Dermis blood vessel endothelial cell (primary cell): ENCODE measurements around the gene TRIM69. TPM values are rescaled to one million over a fixed set of nuclear protein-coding genes. Genes with fewer than 3 reads are reported as not detected.
"Not testable (repeated sequence)": the region's sequence is repeated elsewhere in the genome, so short reads cannot be mapped to it uniquely, and the experiment has no call there.

Source experiments
- DNase-seq: peaks from one replicate; pipeline ENCODE4 v3.0.0; 2010
- total RNA-seq: library from RNA; depleted of rRNA; stranded (reverse); fragments of >200 nt; gene quantifications from 2 replicates; pipeline ENCODE4 v1.2.3, GENCODE V29; 2014

The TRIM69 gene
- total RNA-seq = 12.8 and 14.1 TPM in 2 replicates

- DNase-seq = no peak
These were observed at the start of gene TRIM69 for GRCh38 chr15:44736181-44736765. TRIM69 (plus strand) TSS chr15:44736528; CDS start chr15:44736705, 177 bp downstream.

DNA sequence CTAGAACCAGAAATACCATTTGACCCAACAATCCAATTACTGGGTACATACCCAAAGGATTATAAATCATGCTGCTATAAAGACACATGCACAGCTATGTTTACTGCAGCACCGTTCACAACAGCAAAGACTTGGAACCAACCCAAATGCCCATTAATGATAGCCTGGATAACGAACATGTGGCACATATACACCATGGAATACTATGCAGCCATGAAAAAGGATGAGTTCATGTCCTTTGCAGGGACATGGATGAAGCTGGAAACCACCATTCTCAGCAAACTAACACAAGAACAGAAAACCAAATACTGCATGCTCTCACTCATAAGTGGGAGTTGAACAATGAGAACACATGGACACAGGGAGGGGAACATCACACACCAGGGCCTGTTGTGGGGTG, 47.0 kb upstream of the TRIM69 start:
- DNase-seq = not testable (repeated sequence)

- not testable (repeated sequence) for DNase-seq
These were observed 46.1 kb upstream of the TRIM69 start for GRCh38 chr15:44690245-44690644.

GRCh38 chr15:44692659-44693058, 43.7 kb upstream of the TRIM69 start:
- DNase-seq = no peak

DNA sequence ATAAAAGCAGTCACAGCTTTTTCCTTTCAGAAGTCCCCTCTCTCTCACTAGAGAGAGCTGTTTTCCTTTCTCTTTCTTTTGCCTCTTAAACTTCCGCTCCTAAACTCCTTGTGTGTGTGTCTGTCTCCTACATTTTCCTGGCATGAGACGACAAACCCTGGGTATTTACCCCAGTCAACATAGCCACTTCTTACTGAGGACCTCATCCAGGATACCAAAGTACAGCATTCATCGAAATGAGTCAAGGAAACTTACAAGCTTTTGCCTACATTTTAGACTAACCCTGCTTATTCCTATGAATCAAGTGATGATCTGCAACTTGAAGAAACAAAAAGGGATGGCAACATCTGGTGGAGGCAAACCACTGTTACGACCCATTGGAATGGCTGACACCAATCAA, 41.9 kb upstream of the TRIM69 start:
- DNase-seq = no peak

GRCh38 chr15:44695294-44695693, 41.0 kb upstream of the TRIM69 start:
- no peak for DNase-seq

- no peak for DNase-seq
These were observed 39.3 kb upstream of the TRIM69 start for GRCh38 chr15:44697014-44697413.

GRCh38 chr15:44698641-44699040, 37.7 kb upstream of the TRIM69 start:
- no peak for DNase-seq

- not testable (repeated sequence) for DNase-seq
These were observed 35.7 kb upstream of the TRIM69 start for GRCh38 chr15:44700676-44701075.

DNA sequence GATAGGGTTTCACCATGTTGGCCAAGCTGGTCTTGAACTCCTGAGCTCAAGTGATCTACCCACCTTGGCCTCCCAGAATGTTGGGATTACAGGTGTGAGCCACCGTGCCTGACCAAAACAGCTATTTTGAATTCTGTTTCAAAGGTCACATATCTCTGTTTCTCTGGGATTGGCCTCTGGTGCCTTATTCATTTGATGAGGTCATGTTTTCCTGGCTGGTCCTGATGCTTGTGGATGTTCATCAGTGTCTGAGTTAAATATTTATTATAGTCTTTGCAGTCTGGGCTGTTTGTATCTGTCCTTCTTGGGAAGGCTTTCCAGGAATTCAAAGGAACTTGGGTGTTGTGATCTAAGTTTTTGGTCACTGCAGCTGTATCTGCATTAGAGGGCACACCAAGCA, 30.3 kb upstream of the TRIM69 start:
- no peak for DNase-seq

GRCh38 chr15:44706401-44706800, 29.9 kb upstream of the TRIM69 start:
- DNase-seq = no peak

GRCh38 chr15:44706946-44707636, 29.2 kb upstream of the TRIM69 start:
- no peak for DNase-seq

DNA sequence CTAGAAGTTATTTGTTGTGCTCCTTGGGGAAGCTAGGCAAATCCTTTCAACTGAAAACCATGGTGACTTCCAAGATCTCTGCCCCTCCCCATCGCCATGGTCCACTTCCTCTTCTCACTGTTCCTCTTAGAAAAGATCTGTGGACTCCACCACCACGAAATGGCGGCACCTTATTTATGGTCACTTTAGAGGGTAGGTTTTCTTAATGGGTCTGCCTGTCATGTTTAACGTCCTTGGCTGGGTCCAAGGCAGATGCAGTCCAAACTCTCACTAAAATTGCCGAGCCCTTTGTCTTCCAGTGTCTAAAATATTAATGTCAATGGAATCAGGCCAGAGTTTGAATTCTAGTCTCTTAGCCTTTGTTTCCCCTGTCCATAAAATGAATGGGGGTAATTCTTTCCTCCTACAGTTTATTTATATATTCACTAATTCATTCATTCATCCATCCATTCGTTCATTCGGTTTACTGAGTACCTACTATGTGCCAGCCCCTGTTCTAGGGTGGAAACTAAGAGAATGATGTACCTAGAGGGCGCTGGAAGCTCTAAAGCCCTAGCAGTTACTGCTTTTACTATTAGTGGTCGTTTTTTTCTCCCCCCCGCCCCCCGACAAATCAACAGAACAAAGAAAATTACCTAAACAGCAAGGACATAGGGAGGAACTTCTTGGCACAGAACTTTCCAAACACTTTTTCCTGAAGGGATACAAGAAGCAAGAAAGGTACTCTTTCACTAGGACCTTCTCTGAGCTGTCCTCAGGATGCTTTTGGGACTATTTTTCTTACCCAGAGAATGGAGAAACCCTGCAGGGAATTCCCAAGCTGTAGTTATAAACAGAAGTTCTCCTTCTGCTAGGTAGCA, 25.9 kb upstream of the TRIM69 start:
- DNase-seq = peak; percentile 65

DNA sequence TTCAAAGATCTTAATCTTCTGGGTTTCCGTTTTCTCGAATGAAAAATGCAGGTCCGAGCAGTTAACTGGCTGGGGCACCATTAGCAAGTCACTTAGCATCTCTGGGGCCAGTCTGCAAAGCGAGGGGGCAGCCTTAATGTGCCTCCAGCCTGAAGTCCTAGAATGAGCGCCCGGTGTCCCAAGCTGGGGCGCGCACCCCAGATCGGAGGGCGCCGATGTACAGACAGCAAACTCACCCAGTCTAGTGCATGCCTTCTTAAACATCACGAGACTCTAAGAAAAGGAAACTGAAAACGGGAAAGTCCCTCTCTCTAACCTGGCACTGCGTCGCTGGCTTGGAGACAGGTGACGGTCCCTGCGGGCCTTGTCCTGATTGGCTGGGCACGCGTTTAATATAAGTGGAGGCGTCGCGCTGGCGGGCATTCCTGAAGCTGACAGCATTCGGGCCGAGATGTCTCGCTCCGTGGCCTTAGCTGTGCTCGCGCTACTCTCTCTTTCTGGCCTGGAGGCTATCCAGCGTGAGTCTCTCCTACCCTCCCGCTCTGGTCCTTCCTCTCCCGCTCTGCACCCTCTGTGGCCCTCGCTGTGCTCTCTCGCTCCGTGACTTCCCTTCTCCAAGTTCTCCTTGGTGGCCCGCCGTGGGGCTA, 25.1 kb upstream of the TRIM69 start, which contains the start of the genes B2M and PATL2:
Gene B2M (plus strand): TSS at position 422 of the 647 bp plus-strand sequence. CDS start 30 bp downstream, at position 452.
Gene PATL2 (minus strand): TSS at position 228 of the 647 bp plus-strand sequence. CDS start 34,833 bp downstream, outside the sequence.
- peak; percentile 97 for DNase-seq

DNA sequence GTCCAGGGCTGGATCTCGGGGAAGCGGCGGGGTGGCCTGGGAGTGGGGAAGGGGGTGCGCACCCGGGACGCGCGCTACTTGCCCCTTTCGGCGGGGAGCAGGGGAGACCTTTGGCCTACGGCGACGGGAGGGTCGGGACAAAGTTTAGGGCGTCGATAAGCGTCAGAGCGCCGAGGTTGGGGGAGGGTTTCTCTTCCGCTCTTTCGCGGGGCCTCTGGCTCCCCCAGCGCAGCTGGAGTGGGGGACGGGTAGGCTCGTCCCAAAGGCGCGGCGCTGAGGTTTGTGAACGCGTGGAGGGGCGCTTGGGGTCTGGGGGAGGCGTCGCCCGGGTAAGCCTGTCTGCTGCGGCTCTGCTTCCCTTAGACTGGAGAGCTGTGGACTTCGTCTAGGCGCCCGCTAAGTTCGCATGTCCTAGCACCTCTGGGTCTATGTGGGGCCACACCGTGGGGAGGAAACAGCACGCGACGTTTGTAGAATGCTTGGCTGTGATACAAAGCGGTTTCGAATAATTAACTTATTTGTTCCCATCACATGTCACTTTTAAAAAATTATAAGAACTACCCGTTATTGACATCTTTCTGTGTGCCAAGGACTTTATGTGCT, 24.5 kb upstream of the TRIM69 start:
- DNase-seq = peak; percentile 54

GRCh38 chr15:44712346-44713005, 23.9 kb upstream of the TRIM69 start:
- peak; percentile 89 for DNase-seq

DNA sequence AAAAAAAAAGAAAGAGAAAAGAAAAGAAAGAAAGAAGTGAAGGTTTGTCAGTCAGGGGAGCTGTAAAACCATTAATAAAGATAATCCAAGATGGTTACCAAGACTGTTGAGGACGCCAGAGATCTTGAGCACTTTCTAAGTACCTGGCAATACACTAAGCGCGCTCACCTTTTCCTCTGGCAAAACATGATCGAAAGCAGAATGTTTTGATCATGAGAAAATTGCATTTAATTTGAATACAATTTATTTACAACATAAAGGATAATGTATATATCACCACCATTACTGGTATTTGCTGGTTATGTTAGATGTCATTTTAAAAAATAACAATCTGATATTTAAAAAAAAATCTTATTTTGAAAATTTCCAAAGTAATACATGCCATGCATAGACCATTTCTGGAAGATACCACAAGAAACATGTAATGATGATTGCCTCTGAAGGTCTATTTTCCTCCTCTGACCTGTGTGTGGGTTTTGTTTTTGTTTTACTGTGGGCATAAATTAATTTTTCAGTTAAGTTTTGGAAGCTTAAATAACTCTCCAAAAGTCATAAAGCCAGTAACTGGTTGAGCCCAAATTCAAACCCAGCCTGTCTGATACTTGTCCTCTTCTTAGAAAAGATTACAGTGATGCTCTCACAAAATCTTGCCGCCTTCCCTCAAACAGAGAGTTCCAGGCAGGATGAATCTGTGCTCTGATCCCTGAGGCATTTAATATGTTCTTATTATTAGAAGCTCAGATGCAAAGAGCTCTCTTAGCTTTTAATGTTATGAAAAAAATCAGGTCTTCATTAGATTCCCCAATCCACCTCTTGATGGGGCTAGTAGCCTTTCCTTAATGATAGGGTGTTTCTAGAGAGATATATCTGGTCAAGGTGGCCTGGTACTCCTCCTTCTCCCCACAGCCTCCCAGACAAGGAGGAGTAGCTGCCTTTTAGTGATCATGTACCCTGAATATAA, 23.0 kb upstream of the TRIM69 start:
- DNase-seq = peak; percentile 60

GRCh38 chr15:44715142-44715796, 21.1 kb upstream of the TRIM69 start:
- no peak for DNase-seq

GRCh38 chr15:44715797-44716334, 20.5 kb upstream of the TRIM69 start:
- DNase-seq = no peak
